Suprapubic skin (tissue), 4 donors: ENCODE results near the gene SRA1.

ENCODE experiments used
- POLR2A ChIP-seq, 2 donors: fragments of 450-650 bp; IDR thresholded peaks; one replicate each; pipeline ENCODE4 v1.6.1; 2017; ENCODE audit warnings: antibody characterized with exemption in 2 of 2, mild to moderate bottlenecking in 2 of 2, moderate library complexity in 2 of 2
- POLR2AphosphoS5 ChIP-seq, 3 donors: sonication (generic); formaldehyde crosslinking; IDR thresholded peaks; one replicate each; pipeline ENCODE4 v1.6.1; 2017; ENCODE audit warnings: antibody characterized with exemption in 3 of 3
- TF ChIP-seq, protein P1 (sequence below), 2 donors: fragments of 200-600 bp in 1 of 2; fragments of 450-650 bp in 1 of 2; sonication (generic) in 1 of 2; IDR thresholded peaks; one replicate each; pipeline ENCODE4 v1.5.1; 2016 to 2019; ENCODE audit warnings: antibody characterized with exemption in 2 of 2, mild to moderate bottlenecking in 1 of 2, moderate library complexity in 1 of 2

DNA sequence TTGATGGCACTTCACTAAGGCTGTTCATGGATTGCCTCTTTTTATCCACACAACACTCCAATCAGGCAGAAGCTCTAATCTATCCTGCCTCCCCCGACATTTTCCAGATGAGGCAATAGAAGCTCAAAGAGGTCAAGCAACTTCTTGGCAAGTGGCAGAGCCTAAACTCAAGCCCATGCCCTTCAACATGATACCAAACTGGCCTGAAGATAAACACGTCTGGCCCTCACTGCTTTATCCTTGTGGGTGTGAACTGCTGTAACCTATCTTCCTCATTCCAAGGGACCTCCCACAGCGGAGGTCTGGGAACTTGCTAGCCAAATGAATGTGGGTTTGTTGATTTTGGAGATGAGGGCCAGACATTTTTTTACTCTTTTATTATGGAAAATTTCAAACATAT lies 16.9 kb upstream of the SRA1 start:
- TF ChIP-seq, protein P1, sequence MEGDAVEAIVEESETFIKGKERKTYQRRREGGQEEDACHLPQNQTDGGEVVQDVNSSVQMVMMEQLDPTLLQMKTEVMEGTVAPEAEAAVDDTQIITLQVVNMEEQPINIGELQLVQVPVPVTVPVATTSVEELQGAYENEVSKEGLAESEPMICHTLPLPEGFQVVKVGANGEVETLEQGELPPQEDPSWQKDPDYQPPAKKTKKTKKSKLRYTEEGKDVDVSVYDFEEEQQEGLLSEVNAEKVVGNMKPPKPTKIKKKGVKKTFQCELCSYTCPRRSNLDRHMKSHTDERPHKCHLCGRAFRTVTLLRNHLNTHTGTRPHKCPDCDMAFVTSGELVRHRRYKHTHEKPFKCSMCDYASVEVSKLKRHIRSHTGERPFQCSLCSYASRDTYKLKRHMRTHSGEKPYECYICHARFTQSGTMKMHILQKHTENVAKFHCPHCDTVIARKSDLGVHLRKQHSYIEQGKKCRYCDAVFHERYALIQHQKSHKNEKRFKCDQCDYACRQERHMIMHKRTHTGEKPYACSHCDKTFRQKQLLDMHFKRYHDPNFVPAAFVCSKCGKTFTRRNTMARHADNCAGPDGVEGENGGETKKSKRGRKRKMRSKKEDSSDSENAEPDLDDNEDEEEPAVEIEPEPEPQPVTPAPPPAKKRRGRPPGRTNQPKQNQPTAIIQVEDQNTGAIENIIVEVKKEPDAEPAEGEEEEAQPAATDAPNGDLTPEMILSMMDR (IDR thresholded peaks at IDR 0.05): no peak
- TF ChIP-seq POLR2A (IDR thresholded peaks at IDR 0.05) (no peak), POLR2AphosphoS5 (IDR thresholded peaks at IDR 0.05) (no peak)
